Embryonic facial prominence (tissue), 1 donor: Measurements from ENCODE around the gene BPIFA2.
"Not testable (repeated sequence)": the region's sequence is repeated elsewhere in the genome, so short reads cannot be mapped to it uniquely, and the experiment has no call there.

Experiments
- DNase-seq: peaks from one replicate; pipeline ENCODE4 v3.0.0-alpha.2; 2016; ENCODE audit errors: extremely low spot score

BPIFA2 gene

GRCh38 chr20:33167859-33168258 is at the start of gene BPIFA2:
BPIFA2 (plus strand) TSS chr20:33168159; CDS start chr20:33169146, 987 bp downstream.
- DNase-seq: no peak

- DNase-seq: no peak
Observed at GRCh38 chr20:33119725-33120720, 47.9 kb upstream of the BPIFA2 start.

- DNase-seq: no peak
Observed at GRCh38 chr20:33120934-33121333, 47.0 kb upstream of the BPIFA2 start.

- DNase-seq: not testable (repeated sequence)
Observed at GRCh38 chr20:33122297-33122696, 45.7 kb upstream of the BPIFA2 start.

GRCh38 chr20:33124261-33124660 is 43.7 kb upstream of the BPIFA2 start:
- DNase-seq: no peak

GRCh38 chr20:33124994-33125393 is 43.0 kb upstream of the BPIFA2 start:
- no peak for DNase-seq

- no peak for DNase-seq
Observed at GRCh38 chr20:33125983-33126382, 42.0 kb upstream of the BPIFA2 start.

- DNase-seq: no peak
Observed at GRCh38 chr20:33127422-33128097, 40.4 kb upstream of the BPIFA2 start.

GRCh38 chr20:33130568-33131061 is 37.3 kb upstream of the BPIFA2 start:
- DNase-seq: no peak

GRCh38 chr20:33131949-33132473 is 35.9 kb upstream of the BPIFA2 start:
- DNase-seq: no peak

GRCh38 chr20:33132513-33133372 is 35.2 kb upstream of the BPIFA2 start:
- DNase-seq: no peak

- no peak for DNase-seq
Observed at GRCh38 chr20:33133373-33133941, 34.5 kb upstream of the BPIFA2 start.

- no peak for DNase-seq
Observed at GRCh38 chr20:33137195-33137594, 30.8 kb upstream of the BPIFA2 start.

GRCh38 chr20:33139467-33139866 is 28.5 kb upstream of the BPIFA2 start:
- DNase-seq: no peak

- no peak for DNase-seq
Observed at GRCh38 chr20:33145521-33145920, 22.4 kb upstream of the BPIFA2 start.

GRCh38 chr20:33147299-33147698 is 20.7 kb upstream of the BPIFA2 start:
- DNase-seq: no peak

- no peak for DNase-seq
Observed at GRCh38 chr20:33148040-33148439, 19.9 kb upstream of the BPIFA2 start.

GRCh38 chr20:33154252-33154651 is 13.7 kb upstream of the BPIFA2 start:
- DNase-seq: no peak

- DNase-seq: no peak
Observed at GRCh38 chr20:33158637-33159385, 9.1 kb upstream of the BPIFA2 start.

- no peak for DNase-seq
Observed at GRCh38 chr20:33159713-33160112, 8.2 kb upstream of the BPIFA2 start.
